Hepatocyte (in vitro differentiated cells): Measurements from ENCODE around the gene ACSS1. TPM values are rescaled to one million over a fixed set of nuclear protein-coding genes. Genes with fewer than 3 reads are reported as not detected.

Experiments used
- DNase-seq: peaks from one replicate; pipeline ENCODE4 v3.0.0-alpha.2; 2016; ENCODE audit warnings: low spot score
- H2AFZ ChIP-seq: fragments of 200-600 bp; sonication (generic); 2 replicates; pipeline ENCODE4 v1.6.0; 2016; ENCODE audit warnings: antibody characterized with exemption, mild to moderate bottlenecking
- H3K27ac ChIP-seq: fragments of 200-600 bp; sonication (generic); 2 replicates; pipeline ENCODE4 v1.5.1; 2016; ENCODE audit warnings: mild to moderate bottlenecking
- H3K27me3 ChIP-seq: fragments of 200-600 bp; sonication (generic); 2 replicates; pipeline ENCODE4 v1.6.1; 2016
- H3K36me3 ChIP-seq: fragments of 200-600 bp; sonication (generic); replicated peaks from 2 replicates; pipeline ENCODE4 v1.5.1; 2016; ENCODE audit warnings: low read depth; ENCODE audit not compliant: insufficient read depth
- H3K4me1 ChIP-seq: fragments of 200-600 bp; sonication (generic); 2 replicates; pipeline ENCODE4 v1.5.1; 2016; ENCODE audit warnings: mild to moderate bottlenecking, moderate library complexity; ENCODE audit not compliant: insufficient read depth
- H3K4me2 ChIP-seq: fragments of 200-600 bp; sonication (generic); 2 replicates; pipeline ENCODE4 v1.6.0; 2016
- H3K4me3 ChIP-seq: fragments of 200-600 bp; sonication (generic); 2 replicates; pipeline ENCODE4 v1.5.1; 2016; ENCODE audit warnings: mild to moderate bottlenecking
- H3K79me2 ChIP-seq: fragments of 200-600 bp; sonication (generic); 2 replicates; pipeline ENCODE4 v1.6.0; 2017; ENCODE audit warnings: mild to moderate bottlenecking
- H3K9me2 ChIP-seq: fragments of 200-600 bp; sonication (generic); replicated peaks from 2 replicates; pipeline ENCODE4 v1.6.0; 2017; ENCODE audit warnings: mild to moderate bottlenecking; ENCODE audit not compliant: insufficient read depth
- H3K9me3 ChIP-seq: fragments of 200-600 bp; sonication (generic); 2 replicates; pipeline ENCODE4 v1.5.1; 2016; ENCODE audit warnings: low read depth, mild to moderate bottlenecking
- H4K20me1 ChIP-seq: fragments of 200-600 bp; sonication (generic); 2 replicates; pipeline ENCODE4 v1.6.0; 2016; ENCODE audit warnings: mild to moderate bottlenecking; ENCODE audit not compliant: insufficient read depth, poor library complexity, severe bottlenecking
- CTCF ChIP-seq: fragments of 200-600 bp; sonication (generic); IDR thresholded peaks from 2 replicates; pipeline ENCODE4 v1.5.1; 2016; ENCODE audit warnings: antibody characterized with exemption, mild to moderate bottlenecking; ENCODE audit not compliant: poor library complexity
- EZH2 ChIP-seq: fragments of 200-600 bp; sonication (generic); IDR thresholded peaks from 2 replicates; pipeline ENCODE4 v1.6.1; 2016; ENCODE audit warnings: antibody characterized with exemption, mild to moderate bottlenecking, borderline replicate concordance
- EZH2phosphoT487 ChIP-seq: fragments of 200-600 bp; sonication (generic); IDR thresholded peaks from one replicate; pipeline ENCODE4 v1.6.1; 2018; ENCODE audit warnings: antibody characterized with exemption, mild to moderate bottlenecking, low read depth, moderate library complexity; ENCODE audit not compliant: unreplicated experiment, severe bottlenecking
- WGBS: methylation state at CpG from one replicate; pipeline ENCODE4 v1.1.6; 2016; ENCODE audit warnings: low lambda C conversion rate; ENCODE audit errors: missing lambda C conversion rate; 5-methylcytosine and 5-hydroxymethylcytosine counted together
- polyA plus RNA-seq: library from polyadenylated mRNA; unstranded; fragments of >200 nt; fragmentation: Nextera tagmentation; extraction: Ambion mirVana; gene quantifications from 2 replicates; pipeline ENCODE4 v1.2.1, GENCODE V29; 2016
- total RNA-seq: library from RNA; depleted of rRNA; stranded (reverse); fragments of >200 nt; gene quantifications from 2 replicates; pipeline ENCODE4 v1.2.3, GENCODE V29; 2014

Gene ACSS1
- total and polyA plus RNA-seq, 2 experiments from 2014 or later, result 20.5 to 37.7 TPM

DNA sequence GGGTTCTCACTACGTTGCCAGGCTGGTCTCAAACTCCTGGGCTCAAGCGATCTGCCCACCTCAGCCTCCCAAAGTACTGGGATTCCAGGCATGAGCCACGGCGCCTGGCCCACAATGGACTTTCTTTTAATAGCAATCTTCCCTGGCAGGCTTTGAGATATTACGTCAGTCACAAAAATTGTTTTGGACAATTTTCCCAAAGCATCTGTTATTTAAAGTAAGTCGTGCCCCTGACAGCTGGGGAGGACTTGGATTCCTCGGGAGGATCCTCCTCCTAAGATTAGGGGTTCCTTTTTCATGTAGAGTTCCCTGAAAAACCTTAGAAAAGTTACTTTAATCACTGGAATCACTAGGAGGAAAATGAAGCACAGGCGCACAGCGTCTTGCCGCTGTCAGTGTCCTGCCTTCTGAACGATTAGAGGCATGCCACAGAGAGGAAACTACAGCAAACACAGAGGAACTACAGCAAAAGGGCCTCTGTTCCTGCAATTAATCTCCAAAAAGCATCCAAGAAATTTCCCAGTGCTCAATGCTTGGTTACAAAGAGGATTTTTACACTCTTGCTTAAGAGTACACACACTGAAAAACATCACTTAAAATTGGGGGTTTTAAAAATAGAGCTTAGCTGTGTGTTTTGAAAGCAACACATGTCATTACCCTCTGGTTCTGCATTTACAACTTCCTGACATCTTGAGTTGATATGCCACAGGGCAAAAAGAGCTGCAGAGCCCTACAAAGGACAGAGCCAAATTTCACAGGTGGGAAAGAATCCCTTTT lies 4.5 kb downstream of the ACSS1 start:
- DNase-seq, result no peak
- H4K20me1 ChIP-seq, result peaks cover 38% of the 10 kb centered on the region
- peak overlapping the region; percentile 53 for H3K4me2 ChIP-seq
- peak overlapping the region; percentile 46 for H3K27ac ChIP-seq
- no peaks in the 10 kb centered on the region for H3K9me2 ChIP-seq
- H3K4me1 ChIP-seq, result peaks cover 48% of the 10 kb centered on the region
- no peaks in the 10 kb centered on the region for H3K9me3 ChIP-seq
- TF ChIP-seq EZH2phosphoT487 (no peak), CTCF (no peak), EZH2 (no peak)
- H2AFZ ChIP-seq, result no peak overlapping the region
- H3K79me2 ChIP-seq, result peaks cover 70% of the 10 kb centered on the region
- WGBS, result 53% methylated on average over 11 of the region's 11 CpGs
- no peaks in the 10 kb centered on the region for H3K27me3 ChIP-seq
- no peak overlapping the region for H3K4me3 ChIP-seq
- no peaks in the 10 kb centered on the region for H3K36me3 ChIP-seq

- Histone ChIP-seq H3K4me1 (peaks cover 45% of the 10 kb centered on the region), H3K4me2 (peak overlapping the region; percentile 53), H3K9me2 (no peaks in the 10 kb centered on the region), H3K9me3 (no peaks in the 10 kb centered on the region), H3K27ac (peak overlapping the region; percentile 46), H2AFZ (no peak overlapping the region), H3K79me2 (peaks cover 70% of the 10 kb centered on the region), H3K4me3 (no peak overlapping the region), H3K36me3 (no peaks in the 10 kb centered on the region), H3K27me3 (no peaks in the 10 kb centered on the region), H4K20me1 (peaks cover 43% of the 10 kb centered on the region)
- TF ChIP-seq CTCF (no peak), EZH2 (no peak), EZH2phosphoT487 (no peak)
- DNase-seq, result no peak
- WGBS, result 94% methylated on average over 16 of the region's 16 CpGs
Observed at GRCh38 chr20:25052255-25053194, 5.4 kb downstream of the ACSS1 start.

DNA sequence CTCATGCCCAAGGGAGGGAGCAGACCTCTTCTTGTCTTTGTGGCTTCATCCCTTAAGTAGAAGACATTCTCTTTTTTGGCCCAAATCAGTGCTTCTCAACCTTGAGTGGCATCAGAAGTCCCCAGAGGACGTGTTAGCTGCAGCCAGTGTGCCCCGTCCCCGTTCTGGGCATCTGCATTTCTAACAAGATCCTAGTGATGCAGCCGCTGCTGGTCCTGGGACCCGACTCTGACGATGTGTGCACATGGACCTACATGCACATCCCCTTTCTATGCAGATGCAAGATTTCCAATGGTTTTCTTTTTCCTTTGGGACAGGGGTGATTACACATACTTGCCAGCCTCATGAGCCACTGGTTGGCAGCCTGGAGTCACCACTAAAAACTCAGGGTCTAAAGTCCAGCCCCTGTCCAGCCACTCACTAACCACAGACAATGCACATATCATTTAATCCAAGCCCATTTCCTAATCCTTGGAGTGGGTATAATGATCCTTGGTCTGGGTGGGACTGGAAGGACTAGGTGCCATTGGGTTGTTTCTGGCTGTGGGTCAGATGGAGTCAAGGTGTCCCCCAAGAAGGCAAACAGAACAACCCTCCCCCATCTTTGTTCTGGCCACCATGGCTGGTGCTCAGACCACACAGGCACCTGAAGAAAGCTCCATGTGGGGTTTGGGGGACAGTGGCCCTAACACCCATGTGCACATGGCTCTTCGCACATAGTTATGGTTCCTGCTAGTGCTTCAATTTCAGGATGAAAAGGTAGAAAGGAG lies 6.4 kb downstream of the ACSS1 start:
- Histone ChIP-seq H3K79me2 (peaks cover 67% of the 10 kb centered on the region), H3K4me1 (peaks cover 41% of the 10 kb centered on the region), H3K27me3 (no peaks in the 10 kb centered on the region), H3K9me2 (no peaks in the 10 kb centered on the region), H3K36me3 (no peaks in the 10 kb centered on the region), H3K4me3 (no peak overlapping the region), H2AFZ (no peak overlapping the region), H3K27ac (no peak overlapping the region), H3K4me2 (no peak overlapping the region), H4K20me1 (peaks cover 46% of the 10 kb centered on the region), H3K9me3 (no peaks in the 10 kb centered on the region)
- no peak for DNase-seq
- WGBS, result 94% methylated on average over 7 of the region's 7 CpGs
- TF ChIP-seq CTCF (no peak), EZH2phosphoT487 (no peak), EZH2 (no peak)
